GM06990 (cell line): Measurements from ENCODE around the gene MBP.

Experiments
- DNase-seq: peaks from one replicate; pipeline ENCODE4 v3.0.0-alpha.2; 2011; ENCODE audit not compliant: insufficient read length; ENCODE audit errors: extremely low read depth
- H3K27me3 ChIP-seq: replicated peaks from 2 replicates; pipeline ENCODE4 v1.6.0; 2011; ENCODE audit warnings: low read length; ENCODE audit not compliant: control insufficient read depth, insufficient read depth
- H3K36me3 ChIP-seq: 2 replicates; pipeline ENCODE4 v1.5.1; 2011; ENCODE audit warnings: low read length; ENCODE audit not compliant: control insufficient read depth, insufficient read depth
- H3K4me3 ChIP-seq: replicated peaks from 2 replicates; pipeline ENCODE4 v1.5.1; 2011; ENCODE audit warnings: low read depth, mild to moderate bottlenecking, control low read depth, low read length
- CTCF ChIP-seq: IDR thresholded peaks from 2 replicates; pipeline ENCODE4 v1.5.1; 2011; ENCODE audit warnings: low read length, control low read depth, mild to moderate bottlenecking, inconsistent platforms; ENCODE audit not compliant: insufficient read depth, poor library complexity, severe bottlenecking

The MBP gene

DNA sequence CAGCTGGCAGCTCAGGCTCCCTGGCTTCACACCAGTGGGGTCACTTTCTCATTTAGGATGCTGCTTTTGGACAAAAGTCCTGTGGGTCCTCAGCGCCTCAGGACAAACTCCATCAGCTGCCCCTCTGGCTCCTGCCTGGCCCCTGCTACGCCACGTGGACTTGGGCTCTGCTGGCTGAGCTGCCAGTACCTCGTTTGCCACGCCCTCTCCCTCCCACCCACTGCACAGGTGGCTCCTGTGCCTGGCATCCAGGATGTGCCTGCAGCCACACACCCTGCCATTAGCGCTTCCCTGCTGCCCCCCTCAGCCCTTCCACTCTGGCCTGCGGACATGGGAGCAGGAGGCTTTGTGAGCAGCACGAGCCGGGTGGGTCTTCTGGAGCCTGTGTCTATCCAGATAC is 191.3 kb downstream of the MBP start:
- no peak overlapping the region for H3K4me3 ChIP-seq
- H3K27me3 ChIP-seq: no peaks in the 10 kb centered on the region
- H3K36me3 ChIP-seq: peaks cover 9% of the 10 kb centered on the region
- no peak for TF ChIP-seq CTCF
- no peak for DNase-seq

GRCh38 chr18:76938619-76939018 is 194.0 kb downstream of the MBP start:
- TF ChIP-seq CTCF: no peak
- Histone ChIP-seq H3K36me3 (peaks cover 14% of the 10 kb centered on the region), H3K27me3 (no peaks in the 10 kb centered on the region), H3K4me3 (no peak overlapping the region)
- no peak for DNase-seq

DNA sequence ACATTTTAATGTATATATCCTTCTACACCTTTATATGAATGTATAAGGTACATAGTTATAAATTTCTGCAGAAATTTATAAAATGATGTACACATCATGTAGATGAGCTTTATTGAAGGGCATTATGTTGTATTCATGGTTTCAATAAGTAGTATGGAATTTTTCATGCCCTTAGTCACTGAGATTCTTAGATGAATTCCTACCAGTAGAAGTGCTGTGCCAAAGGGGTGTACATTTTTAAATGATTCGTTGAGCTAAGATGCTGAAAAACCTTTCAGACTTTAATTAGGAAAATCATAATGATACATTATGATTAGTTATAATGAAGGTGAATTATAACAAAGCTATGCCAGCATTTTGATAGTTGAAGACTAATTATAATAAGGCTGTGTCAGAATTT is 195.0 kb downstream of the MBP start:
- H3K4me3 ChIP-seq: no peak overlapping the region
- H3K36me3 ChIP-seq: peaks cover 16% of the 10 kb centered on the region
- DNase-seq: no peak
- TF ChIP-seq CTCF: no peak
- H3K27me3 ChIP-seq: no peaks in the 10 kb centered on the region

- H3K4me3 ChIP-seq: no peak overlapping the region
- DNase-seq: no peak
- TF ChIP-seq CTCF: no peak
- H3K27me3 ChIP-seq: no peaks in the 10 kb centered on the region
- H3K36me3 ChIP-seq: peaks cover 16% of the 10 kb centered on the region
Measured at GRCh38 chr18:76936877-76937276, 195.7 kb downstream of the MBP start.

- no peak for DNase-seq
- TF ChIP-seq CTCF: no peak
- Histone ChIP-seq H3K4me3 (no peak overlapping the region), H3K27me3 (no peaks in the 10 kb centered on the region), H3K36me3 (peaks cover 14% of the 10 kb centered on the region)
Measured at GRCh38 chr18:76935722-76936337, 196.8 kb downstream of the MBP start.

GRCh38 chr18:76932026-76932819 is 200.4 kb downstream of the MBP start:
- no peak overlapping the region for H3K4me3 ChIP-seq
- no peaks in the 10 kb centered on the region for H3K27me3 ChIP-seq
- DNase-seq: no peak
- peaks cover 7% of the 10 kb centered on the region for H3K36me3 ChIP-seq
- TF ChIP-seq CTCF: no peak
